Measurements from ENCODE around the gene DCN.

DNA sequence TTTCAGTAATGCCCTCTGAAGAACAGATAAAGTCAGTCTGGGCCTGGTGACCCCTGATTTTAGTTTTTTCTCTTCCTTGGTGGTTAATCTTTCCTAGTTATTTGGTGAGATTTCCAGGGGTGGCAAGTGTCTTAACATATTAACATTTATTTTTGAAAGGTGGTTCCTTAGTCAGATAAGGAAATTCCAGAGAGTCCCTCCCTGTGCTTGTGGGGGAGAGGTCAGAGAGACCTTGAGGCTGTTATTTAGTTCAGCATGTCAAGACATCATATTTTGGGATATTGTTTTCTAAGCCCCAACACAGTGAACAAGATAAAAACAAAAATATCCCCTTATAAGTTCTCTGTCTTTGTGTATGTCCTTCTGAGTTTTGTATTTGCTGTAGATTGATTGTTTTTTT is 61.8 kb downstream of the DCN start:
- TF ChIP-seq, protein P1, sequence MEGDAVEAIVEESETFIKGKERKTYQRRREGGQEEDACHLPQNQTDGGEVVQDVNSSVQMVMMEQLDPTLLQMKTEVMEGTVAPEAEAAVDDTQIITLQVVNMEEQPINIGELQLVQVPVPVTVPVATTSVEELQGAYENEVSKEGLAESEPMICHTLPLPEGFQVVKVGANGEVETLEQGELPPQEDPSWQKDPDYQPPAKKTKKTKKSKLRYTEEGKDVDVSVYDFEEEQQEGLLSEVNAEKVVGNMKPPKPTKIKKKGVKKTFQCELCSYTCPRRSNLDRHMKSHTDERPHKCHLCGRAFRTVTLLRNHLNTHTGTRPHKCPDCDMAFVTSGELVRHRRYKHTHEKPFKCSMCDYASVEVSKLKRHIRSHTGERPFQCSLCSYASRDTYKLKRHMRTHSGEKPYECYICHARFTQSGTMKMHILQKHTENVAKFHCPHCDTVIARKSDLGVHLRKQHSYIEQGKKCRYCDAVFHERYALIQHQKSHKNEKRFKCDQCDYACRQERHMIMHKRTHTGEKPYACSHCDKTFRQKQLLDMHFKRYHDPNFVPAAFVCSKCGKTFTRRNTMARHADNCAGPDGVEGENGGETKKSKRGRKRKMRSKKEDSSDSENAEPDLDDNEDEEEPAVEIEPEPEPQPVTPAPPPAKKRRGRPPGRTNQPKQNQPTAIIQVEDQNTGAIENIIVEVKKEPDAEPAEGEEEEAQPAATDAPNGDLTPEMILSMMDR (IDR thresholded peaks at IDR 0.05): no peak
- TF ChIP-seq POLR2AphosphoS5 (IDR thresholded peaks at IDR 0.05): no peak

All from prostate gland (tissue), 2 donors.